ENCODE results near the gene IGF2R.

IGF2R gene

GRCh38 chr6:160050022-160050421, 81.1 kb downstream of the IGF2R start:
- DNase-seq = no peak

GRCh38 chr6:160051390-160051789, 82.5 kb downstream of the IGF2R start:
- no peak for DNase-seq

GRCh38 chr6:160054271-160054670, 85.4 kb downstream of the IGF2R start:
- DNase-seq = no peak

GRCh38 chr6:160054913-160055312, 86.0 kb downstream of the IGF2R start:
- DNase-seq = no peak

GRCh38 chr6:160055378-160055777, 86.5 kb downstream of the IGF2R start:
- no peak for DNase-seq

GRCh38 chr6:160055813-160056212, 86.9 kb downstream of the IGF2R start:
- no peak for DNase-seq

- no peak for DNase-seq
Measured at GRCh38 chr6:160057080-160057479, 88.2 kb downstream of the IGF2R start.

- no peak for DNase-seq
Measured at GRCh38 chr6:160058603-160059215, 89.8 kb downstream of the IGF2R start.

- no peak for DNase-seq
Measured at GRCh38 chr6:160060221-160060620, 91.3 kb downstream of the IGF2R start.

- no peak for DNase-seq
Measured at GRCh38 chr6:160060920-160061447, 92.1 kb downstream of the IGF2R start.

GRCh38 chr6:160063771-160064413, 95.0 kb downstream of the IGF2R start:
- DNase-seq = no peak

GRCh38 chr6:160065200-160065599, 96.3 kb downstream of the IGF2R start:
- no peak for DNase-seq

GRCh38 chr6:160067564-160067963, 98.7 kb downstream of the IGF2R start:
- no peak for DNase-seq

GRCh38 chr6:160068346-160068745, 99.5 kb downstream of the IGF2R start:
- DNase-seq = no peak

GRCh38 chr6:160069050-160069454, 100.2 kb downstream of the IGF2R start:
- peak; percentile 7 for DNase-seq

GRCh38 chr6:160069459-160069858, 100.6 kb downstream of the IGF2R start:
- no peak for DNase-seq

- DNase-seq = no peak
Measured at GRCh38 chr6:160070427-160070826, 101.5 kb downstream of the IGF2R start.

- DNase-seq = no peak
Measured at GRCh38 chr6:160070831-160071230, 101.9 kb downstream of the IGF2R start.

GRCh38 chr6:160071805-160072690, 103.2 kb downstream of the IGF2R start:
- DNase-seq = no peak

GRCh38 chr6:160073272-160073671, 104.4 kb downstream of the IGF2R start:
- no peak for DNase-seq

- no peak for DNase-seq
Measured at GRCh38 chr6:160076009-160076408, 107.1 kb downstream of the IGF2R start.

- DNase-seq = no peak
Measured at GRCh38 chr6:160077024-160077423, 108.1 kb downstream of the IGF2R start.

- DNase-seq = no peak
Measured at GRCh38 chr6:160077526-160077925, 108.6 kb downstream of the IGF2R start.
